ENCODE results near the gene RARA. TPM values are rescaled to one million over a fixed set of nuclear protein-coding genes. Genes with fewer than 3 reads are reported as not detected.
"Not testable (repeated sequence)": the region's sequence is repeated elsewhere in the genome, so short reads cannot be mapped to it uniquely, and the experiment has no call there.

The RARA gene
- polyA plus RNA-seq, 3 donors = 14.9 to 63.9 (median 29.4) TPM

DNA sequence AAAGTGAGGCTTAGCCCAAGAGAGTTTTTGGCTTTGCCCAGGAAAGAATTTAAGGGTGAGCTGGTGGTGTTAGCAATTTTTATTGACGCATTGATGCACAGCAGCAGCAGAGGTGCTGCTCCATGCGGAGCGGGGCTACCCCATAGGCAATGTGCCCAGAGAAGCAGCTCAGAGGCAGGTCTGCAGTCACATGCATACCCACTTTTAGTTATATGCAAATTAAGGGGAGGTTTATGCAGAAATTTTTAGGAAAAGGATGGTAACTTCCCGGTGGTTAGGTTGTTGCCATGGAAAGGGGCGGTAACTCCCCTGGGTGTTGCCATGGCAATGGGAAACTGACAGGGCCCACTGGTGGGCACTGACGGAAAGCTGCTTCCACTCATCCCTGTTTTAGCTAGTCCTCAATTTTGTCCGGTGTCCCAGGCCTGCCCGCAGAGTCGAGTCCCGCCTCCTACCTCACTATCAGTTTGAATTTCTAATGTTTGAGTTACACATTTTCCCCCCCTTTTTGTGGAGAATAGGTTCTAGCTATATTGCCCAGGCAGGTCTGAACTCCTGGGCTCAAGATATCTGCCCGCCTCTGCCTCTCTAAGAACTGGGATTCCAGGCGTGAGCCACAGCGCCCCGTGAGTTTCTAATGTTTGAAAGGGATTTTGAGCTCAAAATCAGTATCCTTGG lies 66.0 kb downstream of the RARA start:
- Histone ChIP-seq H3K79me2 (ENCODE audit: insufficient read depth, low read length) (no peaks in the 10 kb centered on the region), H3K27me3 (ENCODE audit: control insufficient read depth in 2 of 2, insufficient read depth in 2 of 2, low read length in 2 of 2) (no peaks in the 10 kb centered on the region), H4K20me1 (ENCODE audit: insufficient read depth, low read length) (no peaks in the 10 kb centered on the region), H3K4me1 (ENCODE audit: control insufficient read depth in 1 of 2, insufficient read depth in 2 of 2, low read length in 2 of 2) (peaks cover 0 to 13% of the 10 kb centered on the region in 2 donors), H2AFZ (ENCODE audit: insufficient read depth, low read depth, low read length, poor library complexity, severe bottlenecking) (no peak overlapping the region), H3K9ac (ENCODE audit: insufficient read depth, low read length, poor library complexity, severe bottlenecking) (no peak overlapping the region), H3K4me2 (replicated peaks; ENCODE audit: extremely low read depth, low read length, poor library complexity, severe bottlenecking) (no peak overlapping the region), H3K27ac (ENCODE audit: low read depth in 1 of 2, low read length in 2 of 2) (no peak overlapping the region), H3K36me3 (replicated peaks in 1 of 2; ENCODE audit: control insufficient read depth in 1 of 2, insufficient read depth in 2 of 2, low read length in 2 of 2) (no peaks in the 10 kb centered on the region), H3K9me3 (replicated peaks in 1 of 2; ENCODE audit: control insufficient read depth in 1 of 2, insufficient read depth in 1 of 2, low read length in 2 of 2) (peaks cover 0 to 12% of the 10 kb centered on the region in 2 donors), H3K4me3 (replicated peaks in 1 of 3; ENCODE audit: low read depth in 2 of 3, low read length in 3 of 3) (no peak overlapping the region)
- Mint-ChIP-seq H3K36me3 (peaks cover 3 to 6% of the 10 kb centered on the region in 2 donors), H3K27ac (peak overlapping the region in 1 of 7 donors; percentile 75), H3K4me1 (peaks cover 31% of the 10 kb centered on the region), H3K4me3 (no peak overlapping the region), H3K9me3 (peaks cover 6 to 27% (median 18%) of the 10 kb centered on the region in 7 donors), H3K27me3 (ENCODE audit: low read depth in 3 of 3) (peaks cover 0 to 11% (median 9%) of the 10 kb centered on the region in 3 donors)
- 100% methylated on average over 1 of the region's 14 CpGs for WGBS (ENCODE audit: insufficient coverage)
- TF ChIP-seq, protein P1, sequence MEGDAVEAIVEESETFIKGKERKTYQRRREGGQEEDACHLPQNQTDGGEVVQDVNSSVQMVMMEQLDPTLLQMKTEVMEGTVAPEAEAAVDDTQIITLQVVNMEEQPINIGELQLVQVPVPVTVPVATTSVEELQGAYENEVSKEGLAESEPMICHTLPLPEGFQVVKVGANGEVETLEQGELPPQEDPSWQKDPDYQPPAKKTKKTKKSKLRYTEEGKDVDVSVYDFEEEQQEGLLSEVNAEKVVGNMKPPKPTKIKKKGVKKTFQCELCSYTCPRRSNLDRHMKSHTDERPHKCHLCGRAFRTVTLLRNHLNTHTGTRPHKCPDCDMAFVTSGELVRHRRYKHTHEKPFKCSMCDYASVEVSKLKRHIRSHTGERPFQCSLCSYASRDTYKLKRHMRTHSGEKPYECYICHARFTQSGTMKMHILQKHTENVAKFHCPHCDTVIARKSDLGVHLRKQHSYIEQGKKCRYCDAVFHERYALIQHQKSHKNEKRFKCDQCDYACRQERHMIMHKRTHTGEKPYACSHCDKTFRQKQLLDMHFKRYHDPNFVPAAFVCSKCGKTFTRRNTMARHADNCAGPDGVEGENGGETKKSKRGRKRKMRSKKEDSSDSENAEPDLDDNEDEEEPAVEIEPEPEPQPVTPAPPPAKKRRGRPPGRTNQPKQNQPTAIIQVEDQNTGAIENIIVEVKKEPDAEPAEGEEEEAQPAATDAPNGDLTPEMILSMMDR (IDR thresholded peaks at IDR 0.05) = no peak
- DNase-seq = no peak
- intact Hi-C loops (cut with micrococcal nuclease) = no loop called here

DNA sequence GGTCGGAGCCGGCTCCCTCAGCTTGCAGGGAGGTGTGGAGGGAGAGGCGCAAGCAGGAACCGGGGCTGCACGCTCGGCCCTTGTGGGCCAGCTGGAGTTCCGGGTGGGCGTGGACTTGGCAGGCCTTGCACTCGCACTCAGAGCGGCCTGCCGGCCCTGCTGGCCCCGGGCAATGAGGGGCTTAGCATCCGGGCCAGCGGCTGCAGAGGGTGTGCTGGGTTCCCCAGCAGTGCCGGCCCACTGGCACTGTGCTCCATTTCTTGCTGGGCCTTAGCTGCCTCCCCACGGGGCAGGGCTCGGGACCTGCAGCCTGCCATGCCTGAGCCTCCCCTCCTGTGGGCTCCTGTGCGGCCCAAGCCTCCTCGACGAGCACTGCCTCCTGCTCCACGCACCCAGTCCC lies 66.8 kb downstream of the RARA start:
- not testable (repeated sequence) for DNase-seq
- 93% methylated on average over 17 of the region's 21 CpGs for WGBS (ENCODE audit: insufficient coverage)

DNA sequence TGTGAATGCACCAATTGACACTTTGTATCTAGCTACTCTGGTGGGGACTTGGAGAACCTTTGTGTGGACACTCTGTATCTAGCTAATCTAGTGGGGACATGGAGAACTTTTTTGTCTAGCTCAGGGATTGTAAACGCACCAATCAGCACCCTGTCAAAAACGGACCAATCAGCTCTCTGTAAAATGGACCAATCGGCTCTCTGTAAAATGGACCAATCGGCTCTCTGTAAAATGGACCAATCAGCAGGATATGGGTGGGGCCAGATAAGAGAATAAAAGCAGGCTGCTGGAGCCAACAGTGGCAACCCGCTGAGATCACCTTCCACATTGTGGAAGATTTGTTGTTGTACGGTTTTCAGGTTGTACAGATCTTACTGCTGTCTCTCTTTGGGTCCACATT lies 67.6 kb downstream of the RARA start:
- H3K36me3 Mint-ChIP-seq; H3K27me3 ChIP-seq (ENCODE audit: control insufficient read depth in 2 of 2, insufficient read depth in 2 of 2, low read length in 2 of 2); intact Hi-C loops (cut with micrococcal nuclease); H3K4me2 ChIP-seq (replicated peaks; ENCODE audit: extremely low read depth, low read length, poor library complexity, severe bottlenecking); H3K27ac Mint-ChIP-seq; H4K20me1 ChIP-seq (ENCODE audit: insufficient read depth, low read length); H3K9me3 ChIP-seq (replicated peaks in 1 of 2; ENCODE audit: control insufficient read depth in 1 of 2, insufficient read depth in 1 of 2, low read length in 2 of 2); H3K9ac ChIP-seq (ENCODE audit: insufficient read depth, low read length, poor library complexity, severe bottlenecking); H3K4me3 ChIP-seq (replicated peaks in 1 of 3; ENCODE audit: low read depth in 2 of 3, low read length in 3 of 3); DNase-seq; H3K36me3 ChIP-seq (replicated peaks in 1 of 2; ENCODE audit: control insufficient read depth in 1 of 2, insufficient read depth in 2 of 2, low read length in 2 of 2); H3K79me2 ChIP-seq (ENCODE audit: insufficient read depth, low read length); H3K27ac ChIP-seq (ENCODE audit: low read depth in 1 of 2, low read length in 2 of 2): not testable (repeated sequence)
- Histone ChIP-seq H3K4me1 (ENCODE audit: control insufficient read depth in 1 of 2, insufficient read depth in 2 of 2, low read length in 2 of 2) (peaks cover 0 to 13% of the 10 kb centered on the region in 2 donors), H2AFZ (ENCODE audit: insufficient read depth, low read depth, low read length, poor library complexity, severe bottlenecking) (peak overlapping the region; percentile 68)
- H3K27me3 Mint-ChIP-seq (ENCODE audit: low read depth in 3 of 3) = peaks cover 0 to 11% (median 9%) of the 10 kb centered on the region in 3 donors
- 84% methylated on average over 4 of the region's 6 CpGs for WGBS (ENCODE audit: insufficient coverage)
- H3K4me3 Mint-ChIP-seq = peak overlapping the region in 1 of 2 donors; percentile 47
- H3K4me1 Mint-ChIP-seq = peaks cover 27% of the 10 kb centered on the region
- H3K9me3 Mint-ChIP-seq = peaks cover 6 to 22% (median 16%) of the 10 kb centered on the region in 7 donors

More for the DNA sequence above, 66.8 kb downstream of the RARA start:
- Histone ChIP-seq H3K9me3 (replicated peaks in 1 of 2; ENCODE audit: control insufficient read depth in 1 of 2, insufficient read depth in 1 of 2, low read length in 2 of 2) (peaks cover 0 to 12% of the 10 kb centered on the region in 2 donors), H3K4me1 (ENCODE audit: control insufficient read depth in 1 of 2, insufficient read depth in 2 of 2, low read length in 2 of 2) (peaks cover 0 to 13% of the 10 kb centered on the region in 2 donors)
- H3K36me3 ChIP-seq (replicated peaks in 1 of 2; ENCODE audit: control insufficient read depth in 1 of 2, insufficient read depth in 2 of 2, low read length in 2 of 2); H3K4me3 ChIP-seq (replicated peaks in 1 of 3; ENCODE audit: low read depth in 2 of 3, low read length in 3 of 3); H3K27me3 ChIP-seq (ENCODE audit: control insufficient read depth in 2 of 2, insufficient read depth in 2 of 2, low read length in 2 of 2); H3K27ac Mint-ChIP-seq; H3K9ac ChIP-seq (ENCODE audit: insufficient read depth, low read length, poor library complexity, severe bottlenecking); H3K4me2 ChIP-seq (replicated peaks; ENCODE audit: extremely low read depth, low read length, poor library complexity, severe bottlenecking); intact Hi-C loops (cut with micrococcal nuclease); H3K27ac ChIP-seq (ENCODE audit: low read depth in 1 of 2, low read length in 2 of 2); H2AFZ ChIP-seq (ENCODE audit: insufficient read depth, low read depth, low read length, poor library complexity, severe bottlenecking); H3K79me2 ChIP-seq (ENCODE audit: insufficient read depth, low read length); H4K20me1 ChIP-seq (ENCODE audit: insufficient read depth, low read length); H3K36me3 Mint-ChIP-seq; H3K4me3 Mint-ChIP-seq: not testable (repeated sequence)
- peaks cover 31% of the 10 kb centered on the region for H3K4me1 Mint-ChIP-seq
- peaks cover 0 to 11% (median 9%) of the 10 kb centered on the region in 3 donors for H3K27me3 Mint-ChIP-seq (ENCODE audit: low read depth in 3 of 3)
- peaks cover 6 to 26% (median 18%) of the 10 kb centered on the region in 7 donors for H3K9me3 Mint-ChIP-seq

Measured in CD14-positive monocyte (primary cell).